ENCODE results near the gene PAH. TPM values are rescaled to one million over a fixed set of nuclear protein-coding genes. Genes with fewer than 3 reads are reported as not detected.

PAH gene
- total RNA-seq, 1 experiment from 2014 or later: 0.19 TPM

GRCh38 chr12:102960766-102961465 is 43.9 kb upstream of the PAH start:
- Histone ChIP-seq H3K4me1 (ENCODE audit: low read length) (no peaks in the 10 kb centered on the region), H3K4me3 (ENCODE audit: low read length) (no peak overlapping the region), H3K79me2 (ENCODE audit: low read length) (no peaks in the 10 kb centered on the region), H3K36me3 (ENCODE audit: insufficient read depth, low read length) (no peaks in the 10 kb centered on the region), H4K20me1 (ENCODE audit: insufficient read depth, low read depth, low read length) (no peaks in the 10 kb centered on the region), H3K9me3 (ENCODE audit: low read length) (no peaks in the 10 kb centered on the region), H2AFZ (ENCODE audit: low read length) (no peak overlapping the region), H3K9ac (ENCODE audit: low read length) (no peak overlapping the region), H3K27ac (ENCODE audit: low read length) (no peak overlapping the region), H3K9me2 (replicated peaks; ENCODE audit: insufficient read depth, low read length) (no peaks in the 10 kb centered on the region), H3K27me3 (ENCODE audit: low read length) (no peaks in the 10 kb centered on the region), H3K4me2 (ENCODE audit: low read depth, low read length, poor library complexity, severe bottlenecking) (no peak overlapping the region)
- DNase-seq: no peak

DNA sequence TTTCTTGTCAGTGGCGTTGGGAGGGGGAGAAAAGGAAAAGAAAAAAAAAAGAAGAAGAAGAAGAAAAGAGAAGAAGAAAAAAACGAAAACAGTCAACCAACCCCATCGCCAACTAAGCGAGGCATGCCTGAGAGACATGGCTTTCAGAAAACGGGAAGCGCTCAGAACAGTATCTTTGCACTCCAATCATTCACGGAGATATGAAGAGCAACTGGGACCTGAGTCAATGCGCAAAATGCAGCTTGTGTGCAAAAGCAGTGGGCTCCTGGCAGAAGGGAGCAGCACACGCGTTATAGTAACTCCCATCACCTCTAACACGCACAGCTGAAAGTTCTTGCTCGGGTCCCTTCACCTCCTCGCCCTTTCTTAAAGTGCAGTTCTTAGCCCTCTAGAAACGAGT is 42.3 kb upstream of the PAH start:
- H3K4me2 ChIP-seq (ENCODE audit: low read depth, low read length, poor library complexity, severe bottlenecking): no peak overlapping the region
- H4K20me1 ChIP-seq (ENCODE audit: insufficient read depth, low read depth, low read length): no peaks in the 10 kb centered on the region
- no peak overlapping the region for H3K9ac ChIP-seq (ENCODE audit: low read length)
- no peaks in the 10 kb centered on the region for H3K27me3 ChIP-seq (ENCODE audit: low read length)
- H3K27ac ChIP-seq (ENCODE audit: low read length): no peak overlapping the region
- no peaks in the 10 kb centered on the region for H3K4me1 ChIP-seq (ENCODE audit: low read length)
- H3K9me2 ChIP-seq (replicated peaks; ENCODE audit: insufficient read depth, low read length): no peaks in the 10 kb centered on the region
- no peaks in the 10 kb centered on the region for H3K36me3 ChIP-seq (ENCODE audit: insufficient read depth, low read length)
- no peak overlapping the region for H3K4me3 ChIP-seq (ENCODE audit: low read length)
- DNase-seq: no peak
- H3K9me3 ChIP-seq (ENCODE audit: low read length): no peaks in the 10 kb centered on the region
- no peaks in the 10 kb centered on the region for H3K79me2 ChIP-seq (ENCODE audit: low read length)
- H2AFZ ChIP-seq (ENCODE audit: low read length): no peak overlapping the region

DNA sequence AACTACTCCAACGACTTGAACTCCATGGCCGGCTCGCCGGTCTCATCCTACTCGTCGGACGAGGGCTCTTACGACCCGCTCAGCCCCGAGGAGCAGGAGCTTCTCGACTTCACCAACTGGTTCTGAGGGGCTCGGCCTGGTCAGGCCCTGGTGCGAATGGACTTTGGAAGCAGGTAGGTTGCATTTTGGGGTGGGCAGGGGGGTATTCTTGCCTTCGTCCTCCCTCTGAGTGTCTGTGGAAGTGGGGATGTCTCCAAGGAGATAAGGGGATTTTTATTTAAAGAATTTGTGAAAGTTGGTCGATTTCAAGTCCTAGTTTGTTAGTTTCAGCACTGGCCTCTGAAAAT is 41.8 kb upstream of the PAH start:
- Histone ChIP-seq H3K4me3 (ENCODE audit: low read length) (no peak overlapping the region), H3K27me3 (ENCODE audit: low read length) (no peaks in the 10 kb centered on the region), H3K9me3 (ENCODE audit: low read length) (no peaks in the 10 kb centered on the region), H3K36me3 (ENCODE audit: insufficient read depth, low read length) (no peaks in the 10 kb centered on the region), H4K20me1 (ENCODE audit: insufficient read depth, low read depth, low read length) (no peaks in the 10 kb centered on the region), H3K79me2 (ENCODE audit: low read length) (no peaks in the 10 kb centered on the region), H2AFZ (ENCODE audit: low read length) (no peak overlapping the region), H3K9ac (ENCODE audit: low read length) (no peak overlapping the region), H3K4me2 (ENCODE audit: low read depth, low read length, poor library complexity, severe bottlenecking) (no peak overlapping the region), H3K27ac (ENCODE audit: low read length) (no peak overlapping the region), H3K4me1 (ENCODE audit: low read length) (no peaks in the 10 kb centered on the region), H3K9me2 (replicated peaks; ENCODE audit: insufficient read depth, low read length) (no peaks in the 10 kb centered on the region)
- no peak for DNase-seq

- no peak for DNase-seq
- Histone ChIP-seq H3K36me3 (ENCODE audit: insufficient read depth, low read length) (no peaks in the 10 kb centered on the region), H3K9me3 (ENCODE audit: low read length) (no peaks in the 10 kb centered on the region), H3K9ac (ENCODE audit: low read length) (no peak overlapping the region), H3K27me3 (ENCODE audit: low read length) (no peaks in the 10 kb centered on the region), H3K4me1 (ENCODE audit: low read length) (no peaks in the 10 kb centered on the region), H3K4me2 (ENCODE audit: low read depth, low read length, poor library complexity, severe bottlenecking) (no peak overlapping the region), H2AFZ (ENCODE audit: low read length) (no peak overlapping the region), H3K4me3 (ENCODE audit: low read length) (no peak overlapping the region), H3K79me2 (ENCODE audit: low read length) (no peaks in the 10 kb centered on the region), H3K9me2 (replicated peaks; ENCODE audit: insufficient read depth, low read length) (no peaks in the 10 kb centered on the region), H3K27ac (ENCODE audit: low read length) (no peak overlapping the region), H4K20me1 (ENCODE audit: insufficient read depth, low read depth, low read length) (no peaks in the 10 kb centered on the region)
Observed at GRCh38 chr12:102958073-102958829, 41.2 kb upstream of the PAH start.

- DNase-seq: no peak
- Histone ChIP-seq H3K9ac (ENCODE audit: low read length) (no peak within 1 kb of the TSS), H3K27me3 (ENCODE audit: low read length) (no peaks in the 10 kb centered on the region), H3K4me3 (ENCODE audit: low read length) (no peak within 1 kb of the TSS), H3K27ac (ENCODE audit: low read length) (no peak within 1 kb of the TSS), H3K4me1 (ENCODE audit: low read length) (no peaks in the 10 kb centered on the region), H2AFZ (ENCODE audit: low read length) (no peak within 1 kb of the TSS), H3K9me3 (ENCODE audit: low read length) (no peaks in the 10 kb centered on the region), H3K9me2 (replicated peaks; ENCODE audit: insufficient read depth, low read length) (no peaks in the 10 kb centered on the region), H3K79me2 (ENCODE audit: low read length) (no peaks in the 10 kb centered on the region), H3K4me2 (ENCODE audit: low read depth, low read length, poor library complexity, severe bottlenecking) (no peak within 1 kb of the TSS), H4K20me1 (ENCODE audit: insufficient read depth, low read depth, low read length) (no peaks in the 10 kb centered on the region), H3K36me3 (ENCODE audit: insufficient read depth, low read length) (no peaks in the 10 kb centered on the region)
Observed at GRCh38 chr12:102957339-102958050, 40.5 kb upstream of the PAH start, which contains the start of gene ASCL1. Gene ASCL1 (plus strand): TSS chr12:102957674. CDS start chr12:102958245, 571 bp downstream.

- no peaks in the 10 kb centered on the region for H3K27me3 ChIP-seq (ENCODE audit: low read length)
- no peak overlapping the region for H3K4me3 ChIP-seq (ENCODE audit: low read length)
- H3K4me1 ChIP-seq (ENCODE audit: low read length): no peaks in the 10 kb centered on the region
- H3K4me2 ChIP-seq (ENCODE audit: low read depth, low read length, poor library complexity, severe bottlenecking): no peak overlapping the region
- H3K36me3 ChIP-seq (ENCODE audit: insufficient read depth, low read length): no peaks in the 10 kb centered on the region
- no peak overlapping the region for H2AFZ ChIP-seq (ENCODE audit: low read length)
- no peaks in the 10 kb centered on the region for H3K9me2 ChIP-seq (replicated peaks; ENCODE audit: insufficient read depth, low read length)
- no peaks in the 10 kb centered on the region for H3K9me3 ChIP-seq (ENCODE audit: low read length)
- DNase-seq: no peak
- no peaks in the 10 kb centered on the region for H3K79me2 ChIP-seq (ENCODE audit: low read length)
- H3K27ac ChIP-seq (ENCODE audit: low read length): no peak overlapping the region
- no peak overlapping the region for H3K9ac ChIP-seq (ENCODE audit: low read length)
- no peaks in the 10 kb centered on the region for H4K20me1 ChIP-seq (ENCODE audit: insufficient read depth, low read depth, low read length)
Observed at GRCh38 chr12:102956738-102957327, 39.8 kb upstream of the PAH start.

- DNase-seq: no peak
- H3K27me3 ChIP-seq (ENCODE audit: low read length): no peaks in the 10 kb centered on the region
- H3K9me3 ChIP-seq (ENCODE audit: low read length): no peaks in the 10 kb centered on the region
- no peaks in the 10 kb centered on the region for H4K20me1 ChIP-seq (ENCODE audit: insufficient read depth, low read depth, low read length)
- no peak overlapping the region for H3K4me2 ChIP-seq (ENCODE audit: low read depth, low read length, poor library complexity, severe bottlenecking)
- H3K4me1 ChIP-seq (ENCODE audit: low read length): no peaks in the 10 kb centered on the region
- no peak overlapping the region for H3K4me3 ChIP-seq (ENCODE audit: low read length)
- H3K36me3 ChIP-seq (ENCODE audit: insufficient read depth, low read length): no peaks in the 10 kb centered on the region
- no peaks in the 10 kb centered on the region for H3K9me2 ChIP-seq (replicated peaks; ENCODE audit: insufficient read depth, low read length)
- no peak overlapping the region for H2AFZ ChIP-seq (ENCODE audit: low read length)
- H3K79me2 ChIP-seq (ENCODE audit: low read length): no peaks in the 10 kb centered on the region
- H3K27ac ChIP-seq (ENCODE audit: low read length): no peak overlapping the region
- no peak overlapping the region for H3K9ac ChIP-seq (ENCODE audit: low read length)
Observed at GRCh38 chr12:102955926-102956737, 39.1 kb upstream of the PAH start.

Data from Karpas-422 (cell line).